ENCODE data around the gene B9D1.

B9D1 gene

DNA sequence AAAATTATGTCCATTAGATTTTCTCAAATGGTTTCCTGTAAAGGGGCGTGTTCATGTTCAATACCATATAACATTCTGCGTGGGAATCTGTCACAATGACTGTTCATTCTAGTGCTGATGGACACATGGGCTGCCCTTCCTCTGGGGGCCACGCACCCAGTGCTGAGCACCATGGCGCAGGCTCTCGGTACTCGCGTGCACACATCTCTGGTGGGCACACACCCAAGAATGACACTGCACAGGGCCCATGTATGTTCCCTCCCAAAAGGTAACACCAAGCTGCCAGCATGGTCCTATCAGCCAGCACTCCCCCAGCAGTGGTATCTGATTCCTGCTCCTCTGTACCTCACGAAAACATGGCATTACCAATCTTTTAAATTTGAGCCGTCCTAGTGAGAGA, 13.7 kb downstream of the B9D1 start:
- Histone ChIP-seq H3K27me3 (ENCODE audit: insufficient read depth, low read length, poor library complexity) (no peaks in the 10 kb centered on the region), H3K4me2 (ENCODE audit: insufficient read depth, low read length) (no peak overlapping the region), H3K36me3 (ENCODE audit: insufficient read depth, low read length) (no peaks in the 10 kb centered on the region), H3K9me3 (ENCODE audit: insufficient read depth, low read length, severe bottlenecking) (no peaks in the 10 kb centered on the region), H3K9ac (ENCODE audit: low read depth, low read length) (no peak overlapping the region), H3K4me1 (ENCODE audit: insufficient read depth, low read length) (no peaks in the 10 kb centered on the region), H4K20me1 (ENCODE audit: insufficient read depth, low read length) (peaks cover 24% of the 10 kb centered on the region), H3K4me3 (ENCODE audit: low read depth in 1 of 2, low read length in 2 of 2) (no peak overlapping the region), H3K27ac (ENCODE audit: low read length) (no peak overlapping the region), H3K79me2 (ENCODE audit: insufficient read depth, low read length) (no peaks in the 10 kb centered on the region), H2AFZ (ENCODE audit: low read depth, low read length) (no peak overlapping the region)
- no peak for TF ChIP-seq EZH2 (IDR thresholded peaks at IDR 0.05; ENCODE audit: borderline replicate concordance, low read depth, low read length, severe bottlenecking)
- TF ChIP-seq CTCF (IDR thresholded peaks at IDR 0.05; ENCODE audit: borderline replicate concordance, extremely low read depth, low read length, poor library complexity, severe bottlenecking): no peak
- DNase-seq (no peak), ATAC-seq (ENCODE audit: insufficient read depth, low read depth) (no peak)

- TF ChIP-seq EZH2 (IDR thresholded peaks at IDR 0.05; ENCODE audit: borderline replicate concordance, low read depth, low read length, severe bottlenecking) (no peak), CTCF (IDR thresholded peaks at IDR 0.05; ENCODE audit: borderline replicate concordance, extremely low read depth, low read length, poor library complexity, severe bottlenecking) (no peak)
- Histone ChIP-seq H3K79me2 (ENCODE audit: insufficient read depth, low read length) (no peaks in the 10 kb centered on the region), H3K9ac (ENCODE audit: low read depth, low read length) (no peak overlapping the region), H3K27ac (ENCODE audit: low read length) (no peak overlapping the region), H3K4me1 (ENCODE audit: insufficient read depth, low read length) (no peaks in the 10 kb centered on the region), H3K36me3 (ENCODE audit: insufficient read depth, low read length) (no peaks in the 10 kb centered on the region), H4K20me1 (ENCODE audit: insufficient read depth, low read length) (peaks cover 27% of the 10 kb centered on the region), H3K4me2 (ENCODE audit: insufficient read depth, low read length) (no peak overlapping the region), H2AFZ (ENCODE audit: low read depth, low read length) (no peak overlapping the region), H3K27me3 (ENCODE audit: insufficient read depth, low read length, poor library complexity) (no peaks in the 10 kb centered on the region), H3K4me3 (ENCODE audit: low read depth in 1 of 2, low read length in 2 of 2) (no peak overlapping the region), H3K9me3 (ENCODE audit: insufficient read depth, low read length, severe bottlenecking) (no peaks in the 10 kb centered on the region)
- DNase-seq: no peak
- ATAC-seq (ENCODE audit: insufficient read depth, low read depth): no peak
Measured at GRCh38 chr17:19348081-19348650, 14.4 kb downstream of the B9D1 start.

DNA sequence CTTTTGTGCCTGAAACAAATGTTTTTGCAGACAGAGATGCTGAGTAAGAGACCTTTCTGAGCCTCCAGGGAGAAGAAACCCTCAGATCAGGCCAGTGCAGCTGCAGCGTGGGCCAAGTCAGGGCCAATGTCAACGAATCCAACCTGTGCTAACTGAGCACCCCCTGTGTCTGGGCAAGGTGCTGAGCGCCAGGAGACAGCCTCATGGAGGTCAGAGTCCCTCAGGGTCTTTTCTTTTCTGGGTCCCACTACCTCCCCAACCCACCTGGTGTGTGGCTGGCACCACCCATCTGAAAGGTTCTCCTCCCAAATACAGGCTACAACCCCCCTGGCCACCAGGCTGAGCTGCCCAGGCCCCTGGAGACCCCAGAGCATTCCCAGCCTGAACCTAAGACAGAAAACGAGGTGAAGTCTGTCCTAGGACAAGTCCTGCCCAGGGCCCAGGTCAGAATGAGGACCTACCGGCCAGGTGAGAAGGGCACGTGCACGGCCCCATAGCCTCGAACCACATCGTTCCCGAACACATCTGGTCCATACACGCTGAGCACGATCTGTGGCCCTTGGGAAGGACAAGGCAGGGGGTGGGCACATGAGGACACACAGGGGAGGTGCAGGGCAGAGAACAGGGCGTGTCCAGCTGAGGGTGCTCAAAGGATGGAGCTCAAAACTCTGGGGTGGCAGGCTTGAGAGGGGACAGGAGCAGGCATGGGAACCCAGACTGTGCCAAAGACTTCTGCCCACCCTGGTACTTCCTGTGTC, 15.0 kb downstream of the B9D1 start:
- H3K4me2 ChIP-seq (ENCODE audit: insufficient read depth, low read length): no peak overlapping the region
- no peaks in the 10 kb centered on the region for H3K79me2 ChIP-seq (ENCODE audit: insufficient read depth, low read length)
- ATAC-seq (ENCODE audit: insufficient read depth, low read depth) (no peak), DNase-seq (no peak)
- H3K9ac ChIP-seq (ENCODE audit: low read depth, low read length): no peak overlapping the region
- TF ChIP-seq EZH2 (IDR thresholded peaks at IDR 0.05; ENCODE audit: borderline replicate concordance, low read depth, low read length, severe bottlenecking) (no peak), CTCF (IDR thresholded peaks at IDR 0.05; ENCODE audit: borderline replicate concordance, extremely low read depth, low read length, poor library complexity, severe bottlenecking) (no peak)
- no peaks in the 10 kb centered on the region for H3K36me3 ChIP-seq (ENCODE audit: insufficient read depth, low read length)
- H3K4me1 ChIP-seq (ENCODE audit: insufficient read depth, low read length): no peaks in the 10 kb centered on the region
- no peaks in the 10 kb centered on the region for H3K9me3 ChIP-seq (ENCODE audit: insufficient read depth, low read length, severe bottlenecking)
- no peak overlapping the region for H3K4me3 ChIP-seq (ENCODE audit: low read depth in 1 of 2, low read length in 2 of 2)
- H3K27ac ChIP-seq (ENCODE audit: low read length): no peak overlapping the region
- no peaks in the 10 kb centered on the region for H3K27me3 ChIP-seq (ENCODE audit: insufficient read depth, low read length, poor library complexity)
- peaks cover 30% of the 10 kb centered on the region for H4K20me1 ChIP-seq (ENCODE audit: insufficient read depth, low read length)
- no peak overlapping the region for H2AFZ ChIP-seq (ENCODE audit: low read depth, low read length)
